NCI-H345 (cell line): ENCODE data around the gene DMAC1.
A peak's percentile ranks its signal among the peaks of the same experiment; 100 is the strongest.

Experiments used
- DNase-seq: peaks from one replicate; lab custom pipeline; 2025; lab: John Stamatoyannopoulos, UW

DMAC1 gene

DNA sequence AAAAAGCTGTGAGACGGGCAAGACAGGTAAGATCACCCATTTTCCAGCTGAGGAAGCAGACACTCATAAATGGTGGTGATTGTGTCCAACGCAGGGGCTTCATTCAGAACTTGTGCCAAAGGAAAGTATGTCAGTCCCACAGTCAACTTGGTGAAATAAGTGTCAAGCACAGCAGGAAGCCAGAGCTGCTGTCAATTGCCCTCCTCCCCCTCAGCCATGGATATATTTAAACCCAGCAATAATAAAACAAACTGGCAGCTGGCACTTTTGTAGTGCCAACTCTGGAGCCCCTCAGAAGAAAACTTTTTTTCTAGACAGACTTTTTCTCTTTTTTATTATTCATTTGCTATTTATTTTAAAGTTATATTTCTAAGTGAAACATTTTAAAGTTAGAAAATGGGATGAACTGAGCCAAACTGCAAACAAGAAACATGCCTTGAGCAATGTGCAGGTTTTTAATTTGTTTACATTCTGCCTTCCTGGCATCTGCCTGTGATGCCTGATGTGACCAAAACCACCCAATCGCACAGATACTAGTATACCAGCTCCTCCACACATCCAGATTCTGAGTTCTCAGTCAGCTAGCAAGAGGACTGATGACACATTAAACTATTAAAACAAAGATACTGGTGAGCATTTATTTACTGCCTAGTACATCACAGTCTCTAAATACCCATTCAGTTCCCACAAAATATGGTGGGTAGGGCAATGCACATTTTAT, 17.0 kb downstream of the DMAC1 start:
- DNase-seq: peak; percentile 29

DNA sequence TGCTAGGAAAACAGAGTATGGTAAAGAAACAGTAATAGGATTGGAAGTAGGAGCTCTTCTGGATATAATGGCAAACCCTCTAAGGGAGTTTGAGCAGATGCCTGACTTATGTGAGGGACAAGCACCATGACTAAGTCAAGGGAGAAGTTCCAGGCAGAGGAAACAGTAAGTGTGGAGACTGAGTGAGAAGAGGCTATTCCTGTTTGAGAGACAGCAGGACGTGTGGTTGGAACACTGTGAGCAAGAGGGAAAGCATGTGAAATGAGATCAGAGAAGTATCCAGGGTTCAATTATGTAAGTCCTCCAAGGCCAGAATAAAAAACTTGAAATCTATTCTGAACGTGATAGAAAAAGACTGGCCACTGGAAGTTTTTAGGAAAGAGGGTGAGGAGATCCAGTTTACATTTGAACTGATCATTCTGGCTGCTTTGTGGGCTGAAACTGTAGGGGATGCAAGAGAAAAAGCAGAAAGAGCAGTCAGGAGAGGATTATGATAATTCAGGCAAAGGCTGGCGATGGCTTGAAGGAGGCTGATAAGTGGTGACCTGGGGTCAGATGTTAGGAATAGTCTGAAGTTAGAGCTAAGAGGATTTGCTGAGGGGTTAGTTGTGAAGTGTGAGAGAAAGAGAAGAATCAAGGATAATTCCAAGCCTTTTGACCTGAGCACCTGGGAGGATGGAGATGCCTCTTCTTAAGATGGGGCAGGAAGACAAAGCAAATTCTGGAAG, 19.2 kb downstream of the DMAC1 start:
- DNase-seq: no peak

- DNase-seq: no peak
Measured at GRCh38 chr9:7778851-7779600, 20.6 kb downstream of the DMAC1 start.

DNA sequence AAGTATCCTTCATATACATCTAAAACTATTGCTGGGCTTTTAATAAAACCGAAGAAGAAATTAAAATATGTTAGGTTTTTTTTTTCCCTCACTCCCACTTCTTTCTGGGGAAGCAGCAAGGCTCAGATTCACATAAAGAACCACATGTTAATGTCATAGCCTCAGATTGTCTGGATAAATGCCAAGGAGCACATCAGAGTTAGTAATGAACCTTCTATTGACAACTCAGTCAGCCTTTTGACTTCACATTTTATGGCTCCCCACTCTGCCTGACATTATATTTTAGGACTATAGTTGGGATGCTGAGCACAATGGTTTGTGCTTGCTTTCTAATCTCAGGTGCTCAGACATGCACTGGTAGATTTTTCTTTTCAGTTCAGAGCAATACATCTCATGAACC, 21.8 kb downstream of the DMAC1 start:
- DNase-seq: peak; percentile 97

- DNase-seq: no peak
Measured at GRCh38 chr9:7770111-7770510, 29.5 kb downstream of the DMAC1 start.

GRCh38 chr9:7762600-7762999, 37.0 kb downstream of the DMAC1 start:
- DNase-seq: no peak

GRCh38 chr9:7760014-7760415, 39.6 kb downstream of the DMAC1 start:
- no peak for DNase-seq

GRCh38 chr9:7756088-7756487, 43.5 kb downstream of the DMAC1 start:
- no peak for DNase-seq

DNA sequence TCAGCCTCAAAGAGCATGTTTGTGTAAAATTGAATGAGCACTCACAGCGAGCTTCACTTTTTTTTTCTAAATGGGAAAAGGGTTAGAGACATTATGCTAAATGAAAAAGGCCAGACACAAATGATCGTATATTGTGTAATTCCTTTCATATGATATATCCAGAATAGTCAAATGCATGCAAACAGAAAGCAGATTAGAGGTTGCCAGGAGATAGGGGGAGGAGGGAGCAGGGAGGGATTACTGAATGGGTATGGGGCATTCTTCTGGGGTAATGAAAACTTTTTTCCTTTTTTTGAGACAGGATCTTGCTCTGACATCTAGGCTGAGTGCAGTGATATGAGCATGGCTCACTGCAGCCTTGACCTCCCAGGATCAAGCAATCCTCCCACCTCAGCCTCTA, 47.1 kb downstream of the DMAC1 start:
- no peak for DNase-seq
